ENCODE data around the gene AMMECR1L.

DNA sequence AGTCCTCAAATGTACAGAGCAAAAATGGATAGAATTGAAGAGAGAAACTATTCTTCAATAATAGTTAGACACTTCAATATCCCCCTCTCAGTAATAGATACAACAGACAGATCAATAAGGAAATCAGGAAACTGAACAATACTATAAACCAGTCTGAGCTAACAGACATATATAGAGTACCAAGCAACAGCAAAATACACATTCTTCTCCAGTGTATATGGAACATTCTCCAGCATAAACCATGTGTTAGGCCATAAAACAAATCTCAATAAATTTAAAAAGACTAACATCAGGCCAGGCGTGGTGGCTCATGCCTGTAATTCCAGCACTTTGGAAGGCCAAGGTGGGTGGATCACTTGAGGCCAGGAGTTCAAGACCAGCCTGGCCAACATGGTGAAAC lies 43.7 kb upstream of the AMMECR1L start:
- TF ChIP-seq POLR2A (IDR thresholded peaks at IDR 0.05; ENCODE audit: borderline replicate concordance, extremely low read depth, insufficient read depth, insufficient read length): no peak
- TF ChIP-seq, protein P1, sequence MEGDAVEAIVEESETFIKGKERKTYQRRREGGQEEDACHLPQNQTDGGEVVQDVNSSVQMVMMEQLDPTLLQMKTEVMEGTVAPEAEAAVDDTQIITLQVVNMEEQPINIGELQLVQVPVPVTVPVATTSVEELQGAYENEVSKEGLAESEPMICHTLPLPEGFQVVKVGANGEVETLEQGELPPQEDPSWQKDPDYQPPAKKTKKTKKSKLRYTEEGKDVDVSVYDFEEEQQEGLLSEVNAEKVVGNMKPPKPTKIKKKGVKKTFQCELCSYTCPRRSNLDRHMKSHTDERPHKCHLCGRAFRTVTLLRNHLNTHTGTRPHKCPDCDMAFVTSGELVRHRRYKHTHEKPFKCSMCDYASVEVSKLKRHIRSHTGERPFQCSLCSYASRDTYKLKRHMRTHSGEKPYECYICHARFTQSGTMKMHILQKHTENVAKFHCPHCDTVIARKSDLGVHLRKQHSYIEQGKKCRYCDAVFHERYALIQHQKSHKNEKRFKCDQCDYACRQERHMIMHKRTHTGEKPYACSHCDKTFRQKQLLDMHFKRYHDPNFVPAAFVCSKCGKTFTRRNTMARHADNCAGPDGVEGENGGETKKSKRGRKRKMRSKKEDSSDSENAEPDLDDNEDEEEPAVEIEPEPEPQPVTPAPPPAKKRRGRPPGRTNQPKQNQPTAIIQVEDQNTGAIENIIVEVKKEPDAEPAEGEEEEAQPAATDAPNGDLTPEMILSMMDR (IDR thresholded peaks at IDR 0.05 in 2 of 3, conservative IDR thresholded peaks at IDR 0.05 in 1 of 3; ENCODE audit: borderline replicate concordance in 1 of 3, insufficient read depth in 1 of 3, low read depth in 2 of 3, low read length in 2 of 3): no peak
- no peak for TF ChIP-seq JUND (IDR thresholded peaks at IDR 0.05)
- TF ChIP-seq TCF7L2 (IDR thresholded peaks at IDR 0.05; ENCODE audit: borderline replicate concordance, extremely low read depth, insufficient read depth, insufficient read length): no peak
- no peak for TF ChIP-seq EZH2phosphoT487 (IDR thresholded peaks at IDR 0.05; ENCODE audit: borderline replicate concordance)
- TF ChIP-seq ELF1 (IDR thresholded peaks at IDR 0.05; ENCODE audit: borderline replicate concordance, low read depth): no peak
- no peak for TF ChIP-seq EZH2 (IDR thresholded peaks at IDR 0.05)
- TF ChIP-seq, protein P2, sequence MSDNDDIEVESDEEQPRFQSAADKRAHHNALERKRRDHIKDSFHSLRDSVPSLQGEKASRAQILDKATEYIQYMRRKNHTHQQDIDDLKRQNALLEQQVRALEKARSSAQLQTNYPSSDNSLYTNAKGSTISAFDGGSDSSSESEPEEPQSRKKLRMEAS (IDR thresholded peaks at IDR 0.05): no peak
- TF ChIP-seq ZFX (IDR thresholded peaks at IDR 0.05): no peak
- TF ChIP-seq, protein P3, sequence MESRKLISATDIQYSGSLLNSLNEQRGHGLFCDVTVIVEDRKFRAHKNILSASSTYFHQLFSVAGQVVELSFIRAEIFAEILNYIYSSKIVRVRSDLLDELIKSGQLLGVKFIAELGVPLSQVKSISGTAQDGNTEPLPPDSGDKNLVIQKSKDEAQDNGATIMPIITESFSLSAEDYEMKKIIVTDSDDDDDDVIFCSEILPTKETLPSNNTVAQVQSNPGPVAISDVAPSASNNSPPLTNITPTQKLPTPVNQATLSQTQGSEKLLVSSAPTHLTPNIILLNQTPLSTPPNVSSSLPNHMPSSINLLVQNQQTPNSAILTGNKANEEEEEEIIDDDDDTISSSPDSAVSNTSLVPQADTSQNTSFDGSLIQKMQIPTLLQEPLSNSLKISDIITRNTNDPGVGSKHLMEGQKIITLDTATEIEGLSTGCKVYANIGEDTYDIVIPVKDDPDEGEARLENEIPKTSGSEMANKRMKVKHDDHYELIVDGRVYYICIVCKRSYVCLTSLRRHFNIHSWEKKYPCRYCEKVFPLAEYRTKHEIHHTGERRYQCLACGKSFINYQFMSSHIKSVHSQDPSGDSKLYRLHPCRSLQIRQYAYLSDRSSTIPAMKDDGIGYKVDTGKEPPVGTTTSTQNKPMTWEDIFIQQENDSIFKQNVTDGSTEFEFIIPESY (IDR thresholded peaks at IDR 0.05; ENCODE audit: extremely low read depth, insufficient replicate concordance, low read length): no peak

Data from HCT116 (cell line).